ENCODE measurements around the gene XBP1.
A peak's percentile ranks its signal among the peaks of the same experiment; 100 is the strongest.
"Not testable (repeated sequence)": the region's sequence is repeated elsewhere in the genome, so short reads cannot be mapped to it uniquely, and the experiment has no call there.

The XBP1 gene

GRCh38 chr22:28791841-28792490 lies 8.4 kb downstream of the XBP1 start:
- no peak for DNase-seq

DNA sequence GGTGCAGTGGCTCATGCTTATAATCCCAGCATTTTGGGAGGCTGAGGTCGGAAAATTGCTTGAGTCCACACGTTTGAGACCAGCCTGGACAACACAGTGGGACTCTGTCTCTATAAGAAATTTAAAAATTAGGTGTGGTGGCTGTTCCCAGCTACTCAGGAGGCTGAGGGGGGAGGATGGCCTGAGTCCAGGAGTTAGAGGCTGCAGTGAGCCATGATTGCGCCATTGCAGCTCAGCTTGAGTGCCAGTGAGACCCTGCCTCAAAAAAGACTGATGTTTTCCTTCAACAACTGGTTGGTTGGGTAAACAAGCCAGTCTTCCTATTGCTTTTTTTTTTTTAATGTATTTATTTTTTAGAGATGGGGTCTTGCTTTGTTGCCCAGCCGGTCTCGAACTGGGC lies 9.2 kb downstream of the XBP1 start:
- no peak for DNase-seq

GRCh38 chr22:28788601-28789000 lies 11.8 kb downstream of the XBP1 start:
- no peak for DNase-seq

GRCh38 chr22:28783786-28784671 lies 16.3 kb downstream of the XBP1 start:
- no peak for DNase-seq

GRCh38 chr22:28780296-28780695 lies 20.1 kb downstream of the XBP1 start:
- DNase-seq = no peak

GRCh38 chr22:28779833-28780232 lies 20.5 kb downstream of the XBP1 start:
- DNase-seq = no peak

- DNase-seq = no peak
Observed at GRCh38 chr22:28774378-28774777, 26.0 kb downstream of the XBP1 start.

DNA sequence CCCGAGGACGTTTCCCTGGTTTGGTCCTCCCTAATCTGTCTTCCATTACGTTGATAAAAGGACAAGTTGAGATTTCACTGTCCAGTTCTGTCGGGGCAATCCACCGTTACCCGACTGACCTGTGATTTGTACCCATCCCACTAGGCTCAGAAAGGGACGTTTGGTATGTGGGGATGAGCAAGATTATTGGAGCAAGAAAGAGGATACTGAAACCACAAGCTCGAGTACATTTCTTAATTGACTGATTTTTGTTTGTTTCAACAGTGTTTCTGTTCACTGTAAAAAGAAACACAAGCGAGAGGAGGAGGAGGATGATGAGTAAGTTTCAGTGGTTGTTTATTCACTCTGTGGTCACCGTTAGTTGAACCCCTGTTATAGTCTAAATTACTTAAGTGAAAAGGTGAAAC lies 26.9 kb downstream of the XBP1 start:
- DNase-seq = no peak

GRCh38 chr22:28772633-28773460 lies 27.5 kb downstream of the XBP1 start, which contains the start of gene CCDC117:
Gene CCDC117, plus strand, starts transcription at chr22:28772695. Its CDS starts 155 bp downstream, at chr22:28772850.
- peak; percentile 95 for DNase-seq

- no peak for DNase-seq
Observed at GRCh38 chr22:28771195-28771791, 29.1 kb downstream of the XBP1 start.

DNA sequence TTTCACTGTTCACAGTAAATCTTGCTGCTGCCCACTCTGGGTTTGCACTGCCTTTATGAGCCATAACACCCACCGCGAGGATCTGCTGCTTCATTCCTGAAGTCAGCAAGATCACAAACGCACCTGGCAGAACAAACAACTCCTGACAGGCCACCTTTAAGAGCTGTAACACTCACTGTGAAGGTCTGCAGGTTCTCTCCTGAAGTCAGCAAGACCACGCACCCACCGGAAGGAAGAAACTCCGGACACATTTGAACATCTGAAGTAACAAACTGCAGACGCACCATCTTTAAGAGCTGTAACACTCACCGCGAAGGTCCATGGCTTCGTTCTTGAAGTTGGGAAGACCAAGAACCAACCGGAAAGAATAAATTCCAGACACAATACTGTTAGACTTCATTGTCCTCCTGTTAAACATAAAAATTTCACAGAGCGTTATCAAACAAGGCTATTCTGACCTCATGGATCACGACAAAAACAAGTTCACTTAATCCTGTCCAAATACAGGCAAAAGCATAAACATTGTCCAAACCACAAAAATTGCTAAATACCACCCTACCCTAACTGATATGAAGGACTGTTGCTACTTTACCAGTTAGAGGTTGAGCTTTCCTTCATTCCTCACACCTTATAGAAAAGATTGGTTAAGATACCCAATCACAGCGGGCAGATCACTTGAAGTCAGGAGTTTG lies 30.8 kb downstream of the XBP1 start:
- DNase-seq = no peak

GRCh38 chr22:28768701-28769393 lies 31.5 kb downstream of the XBP1 start:
- no peak for DNase-seq

GRCh38 chr22:28766628-28767027 lies 33.7 kb downstream of the XBP1 start:
- DNase-seq = no peak

DNA sequence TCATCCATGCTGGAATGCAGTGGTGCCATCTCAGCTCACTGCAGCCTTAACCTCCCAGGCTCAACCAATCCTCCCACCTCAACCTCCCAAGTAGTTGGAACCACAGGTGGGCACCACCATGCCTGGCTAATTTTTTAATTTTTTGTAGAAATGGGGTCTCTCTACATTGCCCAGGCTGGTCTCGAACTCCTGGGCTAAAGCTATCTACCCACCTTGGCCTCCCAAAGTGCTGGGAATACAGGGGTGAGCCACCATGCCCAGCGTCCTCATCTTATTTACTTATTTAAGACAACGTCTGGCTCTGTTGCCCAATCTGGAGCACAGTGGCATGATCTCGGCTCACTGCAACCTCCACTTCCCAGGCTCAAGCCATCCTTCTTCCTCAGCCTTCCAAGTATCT lies 38.4 kb downstream of the XBP1 start:
- DNase-seq = not testable (repeated sequence)

- DNase-seq = no peak
Observed at GRCh38 chr22:28761449-28761755, 39.0 kb downstream of the XBP1 start.

- no peak for DNase-seq
Observed at GRCh38 chr22:28759861-28760560, 40.4 kb downstream of the XBP1 start.

DNA sequence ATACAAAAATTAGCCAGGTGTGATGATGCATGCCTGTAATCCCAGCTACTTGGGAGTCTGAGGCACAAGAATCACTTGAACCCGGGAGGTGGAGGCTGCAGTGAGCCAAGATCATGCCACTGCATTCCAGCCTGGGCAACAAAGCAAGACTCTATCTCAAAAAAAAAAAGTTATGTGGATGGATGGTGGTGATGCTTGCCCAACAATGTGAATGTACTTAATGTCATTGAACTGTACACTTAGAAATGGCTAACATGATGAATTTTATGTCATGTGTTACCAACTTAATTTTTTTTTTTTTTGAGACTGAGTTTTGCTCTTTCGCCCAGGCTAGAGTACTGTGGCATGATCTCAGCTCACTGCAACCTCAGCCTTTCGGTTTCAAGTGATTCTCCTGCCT lies 45.9 kb downstream of the XBP1 start:
- not testable (repeated sequence) for DNase-seq

- DNase-seq = no peak
Observed at GRCh38 chr22:28750471-28750881, 49.9 kb downstream of the XBP1 start.
